GM21526 (cell line): ENCODE measurements around the gene PHLDA3.
"Not testable (repeated sequence)": the region's sequence is repeated elsewhere in the genome, so short reads cannot be mapped to it uniquely, and the experiment has no call there.

Source experiments
- ATAC-seq: cut with Tn5 transposase; IDR thresholded peaks from one replicate; pipeline ENCODE4 v1.9.1; 2021; ENCODE audit warnings: moderate library complexity; ENCODE audit not compliant: unreplicated experiment, low FRiP score

PHLDA3 gene

GRCh38 chr1:201488830-201489589 lies 20.0 kb upstream of the PHLDA3 start:
- no peak for ATAC-seq

GRCh38 chr1:201487742-201488141 lies 18.8 kb upstream of the PHLDA3 start:
- no peak for ATAC-seq

- ATAC-seq: no peak
Measured at GRCh38 chr1:201486187-201486586, 17.2 kb upstream of the PHLDA3 start.

- ATAC-seq: no peak
Measured at GRCh38 chr1:201485184-201485774, 16.3 kb upstream of the PHLDA3 start.

- no peak for ATAC-seq
Measured at GRCh38 chr1:201483373-201483949, 14.5 kb upstream of the PHLDA3 start.

- peak; percentile 46 for ATAC-seq
Measured at GRCh38 chr1:201482755-201483154, 13.8 kb upstream of the PHLDA3 start.

- ATAC-seq: peak; percentile 69
Measured at GRCh38 chr1:201481761-201482493, 12.9 kb upstream of the PHLDA3 start.

- no peak for ATAC-seq
Measured at GRCh38 chr1:201481004-201481380, 12.0 kb upstream of the PHLDA3 start.

GRCh38 chr1:201480231-201481003 lies 11.4 kb upstream of the PHLDA3 start:
- ATAC-seq: peak; percentile 49

- no peak for ATAC-seq
Measured at GRCh38 chr1:201479201-201479730, 10.3 kb upstream of the PHLDA3 start.

GRCh38 chr1:201478666-201479065 lies 9.7 kb upstream of the PHLDA3 start:
- not testable (repeated sequence) for ATAC-seq

- no peak for ATAC-seq
Measured at GRCh38 chr1:201476670-201477344, 7.8 kb upstream of the PHLDA3 start.

GRCh38 chr1:201475915-201476669 lies 7.1 kb upstream of the PHLDA3 start:
- ATAC-seq: no peak

- no peak for ATAC-seq
Measured at GRCh38 chr1:201475130-201475529, 6.1 kb upstream of the PHLDA3 start.

- ATAC-seq: no peak
Measured at GRCh38 chr1:201473296-201473695, 4.3 kb upstream of the PHLDA3 start.

- ATAC-seq: not testable (repeated sequence)
Measured at GRCh38 chr1:201472321-201472720, 3.3 kb upstream of the PHLDA3 start.

GRCh38 chr1:201471772-201472171 lies 2.8 kb upstream of the PHLDA3 start:
- no peak for ATAC-seq

GRCh38 chr1:201470581-201470980 lies 1.6 kb upstream of the PHLDA3 start:
- no peak for ATAC-seq

GRCh38 chr1:201469645-201470074 lies 672 bp upstream of the PHLDA3 start:
- ATAC-seq: no peak
